NB4 (cell line): Measurements from ENCODE around the gene APP.

Source experiments
- MYC ChIP-seq: IDR thresholded peaks from 2 replicates; pipeline ENCODE4 v1.6.1; 2011; ENCODE audit warnings: low read depth, low read length
- POLR2A ChIP-seq: IDR thresholded peaks from 2 replicates; pipeline ENCODE4 v1.6.1; 2011; ENCODE audit warnings: mild to moderate bottlenecking; ENCODE audit not compliant: insufficient read length; ENCODE audit errors: extremely low read depth
- TF ChIP-seq, protein P1 (sequence below): IDR thresholded peaks from one replicate; pipeline ENCODE4 v1.5.1; 2012; ENCODE audit warnings: low read depth, low read length
- TF ChIP-seq, protein P2 (sequence below): IDR thresholded peaks from 2 replicates; pipeline ENCODE4 v1.6.1; 2011; ENCODE audit warnings: low read depth, low read length

DNA sequence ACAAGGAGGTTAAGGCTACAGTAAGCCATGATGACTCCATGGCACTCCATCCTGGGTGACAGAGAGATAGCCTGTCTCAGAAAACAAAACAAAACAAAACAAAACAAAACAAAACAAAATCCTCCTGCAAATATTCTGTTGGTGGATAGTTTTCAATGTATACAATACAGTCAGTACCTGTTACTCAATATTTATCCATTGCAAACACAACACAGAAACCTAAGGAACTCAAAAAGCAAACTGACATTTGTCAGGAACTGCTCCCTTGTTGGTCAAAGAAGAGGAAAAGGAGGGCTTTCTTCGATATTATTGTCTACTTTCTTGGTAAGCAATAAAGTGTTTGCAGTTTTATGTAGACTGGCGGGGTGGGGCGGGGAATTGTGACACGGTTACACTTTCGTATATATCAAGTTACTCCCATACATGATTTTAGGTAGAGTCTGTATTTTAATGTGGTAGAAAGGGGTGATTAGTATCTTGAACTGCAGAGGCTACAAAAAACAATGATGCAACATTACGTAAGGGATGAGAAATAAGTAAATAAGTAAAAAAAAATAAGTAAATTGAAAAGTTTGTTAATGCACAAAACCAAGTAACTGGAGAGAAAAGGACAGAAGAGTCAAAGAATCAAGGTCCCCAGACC lies 31.8 kb downstream of the APP start:
- TF ChIP-seq, protein P1, sequence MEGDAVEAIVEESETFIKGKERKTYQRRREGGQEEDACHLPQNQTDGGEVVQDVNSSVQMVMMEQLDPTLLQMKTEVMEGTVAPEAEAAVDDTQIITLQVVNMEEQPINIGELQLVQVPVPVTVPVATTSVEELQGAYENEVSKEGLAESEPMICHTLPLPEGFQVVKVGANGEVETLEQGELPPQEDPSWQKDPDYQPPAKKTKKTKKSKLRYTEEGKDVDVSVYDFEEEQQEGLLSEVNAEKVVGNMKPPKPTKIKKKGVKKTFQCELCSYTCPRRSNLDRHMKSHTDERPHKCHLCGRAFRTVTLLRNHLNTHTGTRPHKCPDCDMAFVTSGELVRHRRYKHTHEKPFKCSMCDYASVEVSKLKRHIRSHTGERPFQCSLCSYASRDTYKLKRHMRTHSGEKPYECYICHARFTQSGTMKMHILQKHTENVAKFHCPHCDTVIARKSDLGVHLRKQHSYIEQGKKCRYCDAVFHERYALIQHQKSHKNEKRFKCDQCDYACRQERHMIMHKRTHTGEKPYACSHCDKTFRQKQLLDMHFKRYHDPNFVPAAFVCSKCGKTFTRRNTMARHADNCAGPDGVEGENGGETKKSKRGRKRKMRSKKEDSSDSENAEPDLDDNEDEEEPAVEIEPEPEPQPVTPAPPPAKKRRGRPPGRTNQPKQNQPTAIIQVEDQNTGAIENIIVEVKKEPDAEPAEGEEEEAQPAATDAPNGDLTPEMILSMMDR = no peak
- no peak for TF ChIP-seq POLR2A
- TF ChIP-seq MYC = no peak
- TF ChIP-seq, protein P2, sequence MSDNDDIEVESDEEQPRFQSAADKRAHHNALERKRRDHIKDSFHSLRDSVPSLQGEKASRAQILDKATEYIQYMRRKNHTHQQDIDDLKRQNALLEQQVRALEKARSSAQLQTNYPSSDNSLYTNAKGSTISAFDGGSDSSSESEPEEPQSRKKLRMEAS = no peak
